Measurements from ENCODE around the gene FLNB.

DNA sequence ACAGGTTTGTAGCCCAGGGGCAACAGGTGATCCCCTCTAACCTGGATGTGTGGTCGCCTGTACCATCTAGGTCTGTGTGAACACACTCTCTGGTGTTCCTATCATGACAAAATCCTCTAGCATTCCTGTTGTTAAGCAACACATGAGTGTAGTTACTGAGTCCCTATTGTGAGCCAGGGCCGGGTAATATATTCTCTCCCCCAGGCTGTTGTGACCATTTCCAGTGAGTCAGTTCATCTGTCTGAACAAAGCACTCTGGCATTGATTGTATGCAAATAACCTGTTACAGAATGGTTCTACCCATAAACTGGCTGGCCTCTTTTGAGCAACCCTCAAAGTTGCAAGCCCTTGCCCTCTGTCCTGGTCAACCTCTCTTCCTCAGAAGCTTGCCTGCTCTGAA, 2.6 kb upstream of the FLNB start:
- TF ChIP-seq CTCF (conservative IDR thresholded peaks at IDR 0.05; ENCODE audit: low read length) (no peak), EZH2phosphoT487 (IDR thresholded peaks at IDR 0.05; ENCODE audit: borderline replicate concordance) (no peak)

All from Loucy (cell line).